ENCODE results near the gene SHC1.

Gene SHC1, protein sequence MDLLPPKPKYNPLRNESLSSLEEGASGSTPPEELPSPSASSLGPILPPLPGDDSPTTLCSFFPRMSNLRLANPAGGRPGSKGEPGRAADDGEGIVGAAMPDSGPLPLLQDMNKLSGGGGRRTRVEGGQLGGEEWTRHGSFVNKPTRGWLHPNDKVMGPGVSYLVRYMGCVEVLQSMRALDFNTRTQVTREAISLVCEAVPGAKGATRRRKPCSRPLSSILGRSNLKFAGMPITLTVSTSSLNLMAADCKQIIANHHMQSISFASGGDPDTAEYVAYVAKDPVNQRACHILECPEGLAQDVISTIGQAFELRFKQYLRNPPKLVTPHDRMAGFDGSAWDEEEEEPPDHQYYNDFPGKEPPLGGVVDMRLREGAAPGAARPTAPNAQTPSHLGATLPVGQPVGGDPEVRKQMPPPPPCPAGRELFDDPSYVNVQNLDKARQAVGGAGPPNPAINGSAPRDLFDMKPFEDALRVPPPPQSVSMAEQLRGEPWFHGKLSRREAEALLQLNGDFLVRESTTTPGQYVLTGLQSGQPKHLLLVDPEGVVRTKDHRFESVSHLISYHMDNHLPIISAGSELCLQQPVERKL

DNA sequence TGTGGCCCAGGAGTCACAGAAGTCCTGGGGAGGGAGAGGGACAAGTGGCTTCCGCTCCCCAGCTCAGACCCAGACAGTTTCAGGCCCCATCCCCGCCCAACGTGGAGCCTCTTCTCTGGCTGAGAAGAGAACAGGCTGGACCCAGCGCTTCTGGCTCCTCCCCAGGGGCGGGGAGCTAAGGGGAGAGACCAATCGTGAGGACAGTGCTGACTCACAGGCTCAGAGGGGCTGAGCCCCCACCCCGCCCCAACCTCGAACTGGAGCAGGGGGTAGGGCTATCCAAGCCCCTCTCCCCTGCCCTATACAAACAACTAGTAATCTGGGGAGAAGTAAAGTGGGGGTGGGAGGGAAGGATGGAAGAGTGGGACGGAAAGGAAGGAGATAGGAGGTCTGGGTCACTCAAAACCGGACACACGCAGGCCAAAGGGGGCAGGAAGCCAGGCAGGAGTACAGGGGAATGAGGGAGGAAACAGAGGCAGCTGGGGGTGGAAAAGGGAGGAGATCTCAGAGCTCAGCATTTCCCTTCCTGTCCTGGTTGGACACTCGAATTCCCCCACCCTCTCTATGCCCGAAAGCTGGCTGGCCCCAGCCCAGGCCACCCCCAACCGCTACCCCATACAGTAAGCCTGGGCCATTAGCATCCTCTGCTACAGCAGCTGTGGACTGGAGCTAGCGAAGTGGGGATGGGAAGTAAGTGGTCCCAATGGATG lies at the start of gene SHC1:
SHC1 (minus strand) TSS at position 117 of the 710 bp plus-strand sequence. CDS start 221 bp downstream, outside the sequence.
- peak; percentile 89 for DNase-seq

DNA sequence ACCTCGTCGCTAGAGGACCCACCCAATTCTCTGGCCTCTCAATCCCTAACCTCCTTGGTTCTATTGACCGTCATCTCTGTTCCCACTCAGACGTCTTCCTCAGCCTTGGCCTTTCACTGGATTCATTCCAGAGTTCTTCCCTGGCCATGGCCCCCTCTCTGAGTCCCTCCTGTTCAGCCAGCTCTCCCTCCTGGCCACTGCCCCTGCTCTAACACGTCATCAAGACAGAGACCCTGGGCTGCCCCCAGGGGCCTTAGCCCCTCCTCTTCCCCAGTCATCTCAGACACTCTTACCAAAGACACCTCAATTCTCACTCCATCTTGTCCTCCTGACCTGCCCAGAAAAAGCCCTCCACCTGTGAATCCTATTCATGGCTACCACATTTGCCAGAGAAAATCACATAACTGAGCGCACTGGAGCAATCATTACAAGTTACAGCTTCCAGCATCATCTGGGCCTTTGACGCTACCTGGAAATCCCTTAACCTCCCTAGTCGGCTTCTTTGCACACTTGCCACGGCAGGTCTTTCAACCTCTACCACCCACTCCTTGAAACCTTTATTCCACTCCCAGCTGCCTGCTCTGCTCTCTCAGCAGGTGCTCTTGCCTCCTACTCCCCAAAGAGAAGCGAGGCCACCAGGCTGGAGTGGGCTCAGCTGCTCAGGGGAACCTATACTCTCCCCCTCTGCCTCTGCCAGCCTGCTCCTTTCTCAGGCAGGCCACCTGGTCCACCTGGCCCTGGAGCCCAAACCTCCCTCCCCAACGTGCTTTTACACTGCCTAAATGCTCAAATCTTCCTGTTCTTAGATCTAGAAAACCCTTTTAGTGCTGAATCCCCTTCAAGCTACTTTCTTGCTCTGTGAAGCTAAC lies 49.1 kb upstream of the SHC1 start:
- no peak for DNase-seq

DNA sequence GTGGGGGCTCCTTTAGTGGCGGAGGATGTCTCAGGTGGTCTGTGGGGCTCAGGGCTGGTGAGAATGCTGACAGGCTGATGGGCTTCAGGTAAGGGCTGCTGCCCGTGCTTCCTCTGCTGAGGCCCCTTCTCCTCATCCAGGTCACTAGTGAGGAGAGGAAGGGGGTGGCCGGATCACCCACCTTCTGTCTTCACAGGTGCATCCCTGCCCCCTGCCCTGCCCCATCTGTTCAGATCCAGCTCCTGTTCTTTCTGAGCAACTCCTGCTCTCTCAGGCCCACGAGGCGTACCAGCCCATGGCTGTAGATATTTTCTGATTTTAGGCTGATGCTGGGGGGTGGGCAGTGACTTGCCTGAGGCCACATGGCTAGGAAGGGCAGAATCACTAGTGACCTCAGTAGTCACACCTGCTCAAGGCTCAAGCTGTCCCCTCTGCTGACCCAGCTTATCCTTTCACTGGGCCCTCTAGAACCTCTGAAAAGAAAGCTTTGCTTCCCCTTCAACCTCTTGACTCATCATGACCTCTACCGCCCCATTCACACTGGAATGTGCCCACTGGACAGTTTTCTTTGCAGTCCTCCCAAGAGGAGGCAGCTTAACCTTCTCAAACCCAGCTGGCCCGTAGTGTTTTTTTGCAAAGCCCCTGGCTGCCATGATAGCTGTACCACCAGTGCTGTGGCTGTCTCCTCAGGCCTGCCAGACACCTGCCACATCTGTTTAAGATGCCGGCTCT lies 48.2 kb upstream of the SHC1 start:
- no peak for DNase-seq

DNA sequence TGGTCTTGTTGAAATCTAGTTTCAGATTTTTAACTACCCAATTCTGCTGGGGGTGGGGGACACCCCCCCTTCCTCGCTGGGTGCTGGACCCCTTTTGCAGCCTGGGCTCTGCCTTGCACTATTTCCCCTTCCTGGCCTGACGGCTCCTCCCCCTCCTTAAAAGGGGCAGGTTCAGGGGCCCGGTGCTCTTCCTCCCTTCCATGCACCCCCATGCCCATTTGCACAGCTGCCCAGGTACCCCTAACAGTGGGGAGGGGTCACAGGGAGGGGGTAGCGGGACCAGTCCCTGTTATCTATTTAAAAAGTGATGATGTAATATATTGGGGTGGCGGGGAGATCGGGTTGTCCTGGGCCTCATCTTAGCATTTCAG lies 47.4 kb upstream of the SHC1 start:
- no peak for DNase-seq

DNA sequence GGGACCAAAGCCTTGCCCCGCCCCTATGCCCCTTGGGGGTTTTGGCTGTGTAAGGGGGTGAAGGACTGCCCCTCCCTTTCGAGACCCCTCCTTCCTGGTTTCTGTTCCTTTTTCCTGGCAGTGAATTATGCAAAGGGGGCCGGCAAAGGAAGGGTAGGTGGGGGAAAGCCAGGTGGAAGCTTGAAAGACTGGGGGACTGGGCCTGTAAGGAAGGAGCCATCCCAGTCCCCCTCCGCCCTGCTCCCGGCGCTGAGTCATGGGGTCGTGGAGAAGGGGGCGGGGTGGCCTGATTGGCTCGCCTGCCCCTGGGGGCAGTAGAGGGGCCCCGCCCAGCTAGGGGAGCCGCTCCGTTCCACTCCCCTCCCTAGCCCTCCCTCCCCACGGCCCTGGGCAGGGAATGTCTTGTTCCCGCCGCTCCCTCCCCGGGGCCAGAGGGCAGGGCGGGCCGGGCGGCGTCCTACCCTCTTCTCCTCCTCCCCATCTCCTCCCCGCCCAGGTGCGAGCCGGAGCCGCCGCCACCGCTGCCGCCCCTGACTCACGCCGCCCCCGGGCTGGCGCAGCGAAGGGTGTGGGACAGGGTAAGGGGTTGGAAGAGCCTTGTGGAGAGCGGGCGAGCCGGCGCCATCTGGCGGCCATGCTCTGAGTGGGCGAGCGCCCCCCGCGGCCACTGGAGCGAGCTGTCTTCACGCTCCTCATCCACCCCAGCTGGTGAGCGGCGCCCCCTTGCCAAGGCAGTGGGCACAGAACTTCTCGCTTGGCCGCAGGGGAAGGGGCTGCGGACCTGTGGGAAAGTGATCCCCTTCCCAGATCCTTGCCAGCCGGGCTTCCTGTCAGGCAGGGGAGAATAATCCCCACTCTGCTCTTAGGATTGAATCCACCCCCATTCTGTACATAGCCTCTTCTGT lies 46.7 kb upstream of the SHC1 start:
- DNase-seq: peak; percentile 86

DNA sequence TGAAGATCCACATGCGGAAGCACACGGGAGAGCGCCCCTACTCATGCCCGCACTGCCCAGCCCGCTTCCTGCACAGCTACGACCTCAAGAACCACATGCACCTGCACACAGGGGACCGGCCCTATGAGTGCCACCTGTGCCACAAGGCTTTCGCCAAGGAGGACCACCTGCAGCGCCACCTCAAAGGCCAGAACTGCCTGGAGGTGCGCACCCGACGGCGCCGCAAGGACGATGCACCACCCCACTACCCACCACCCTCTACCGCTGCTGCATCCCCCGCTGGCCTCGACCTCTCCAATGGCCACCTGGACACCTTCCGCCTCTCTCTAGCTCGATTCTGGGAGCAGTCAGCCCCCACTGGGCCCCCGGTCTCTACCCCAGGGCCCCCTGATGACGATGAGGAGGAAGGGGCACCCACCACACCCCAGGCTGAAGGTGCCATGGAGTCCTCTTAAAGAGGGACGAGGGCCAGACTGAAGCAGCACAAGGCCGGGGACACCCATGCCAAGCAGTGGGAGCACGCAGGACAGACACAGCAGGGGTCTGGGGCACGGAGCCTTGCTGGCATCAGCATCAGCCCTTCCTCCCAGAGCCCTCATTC lies 45.8 kb upstream of the SHC1 start:
- DNase-seq: no peak

DNA sequence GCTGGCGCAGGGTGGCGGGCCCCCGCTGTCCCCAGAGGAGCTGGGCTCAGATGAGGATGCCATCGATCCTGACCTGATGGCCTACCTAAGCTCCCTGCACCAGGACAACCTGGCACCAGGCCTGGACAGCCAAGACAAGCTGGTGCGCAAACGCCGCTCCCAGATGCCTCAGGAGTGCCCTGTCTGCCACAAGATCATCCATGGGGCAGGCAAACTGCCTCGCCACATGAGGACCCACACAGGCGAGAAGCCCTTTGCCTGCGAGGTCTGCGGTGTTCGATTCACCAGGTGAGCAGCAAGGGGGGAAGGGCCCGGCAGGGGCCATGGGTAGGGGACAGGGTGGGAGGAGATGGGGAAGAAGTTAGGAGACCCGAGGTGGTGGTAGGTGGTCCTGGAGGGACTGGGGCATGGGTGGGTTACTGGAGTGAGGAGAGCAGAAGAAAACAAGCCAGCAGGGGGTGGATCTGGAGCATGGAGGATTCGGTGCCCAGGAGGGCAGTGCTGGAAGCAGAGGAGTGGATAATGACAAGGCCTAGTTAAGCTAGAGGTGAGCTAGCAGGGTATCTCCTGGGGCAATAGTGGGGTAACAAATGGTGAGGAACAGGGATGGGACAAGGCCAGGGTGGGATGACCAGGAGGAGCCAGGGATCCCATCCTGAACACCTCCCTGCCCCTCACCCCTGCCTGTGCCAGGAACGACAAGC lies 45.1 kb upstream of the SHC1 start:
- DNase-seq: no peak

DNA sequence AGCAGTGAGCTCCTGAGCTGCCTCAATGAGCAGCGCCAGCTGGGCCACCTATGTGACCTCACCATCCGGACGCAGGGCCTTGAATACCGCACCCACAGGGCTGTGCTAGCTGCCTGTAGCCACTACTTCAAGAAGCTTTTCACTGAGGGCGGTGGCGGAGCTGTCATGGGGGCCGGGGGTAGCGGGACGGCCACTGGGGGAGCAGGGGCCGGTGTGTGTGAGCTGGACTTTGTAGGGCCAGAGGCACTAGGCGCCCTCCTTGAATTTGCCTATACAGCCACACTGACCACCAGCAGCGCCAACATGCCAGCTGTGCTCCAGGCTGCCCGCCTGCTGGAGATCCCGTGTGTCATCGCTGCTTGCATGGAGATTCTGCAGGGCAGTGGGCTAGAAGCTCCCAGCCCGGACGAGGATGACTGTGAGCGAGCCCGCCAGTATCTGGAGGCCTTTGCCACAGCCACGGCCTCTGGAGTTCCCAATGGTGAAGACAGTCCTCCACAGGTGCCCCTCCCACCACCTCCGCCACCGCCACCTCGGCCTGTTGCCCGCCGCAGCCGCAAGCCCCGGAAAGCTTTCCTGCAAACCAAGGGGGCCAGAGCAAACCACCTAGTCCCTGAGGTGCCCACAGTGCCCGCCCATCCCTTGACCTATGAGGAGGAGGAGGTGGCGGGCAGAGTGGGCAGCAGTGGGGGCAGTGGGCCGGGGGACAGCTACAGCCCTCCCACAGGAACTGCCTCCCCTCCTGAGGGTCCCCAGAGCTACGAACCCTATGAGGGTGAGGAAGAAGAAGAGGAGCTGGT lies 44.4 kb upstream of the SHC1 start:
- no peak for DNase-seq

DNA sequence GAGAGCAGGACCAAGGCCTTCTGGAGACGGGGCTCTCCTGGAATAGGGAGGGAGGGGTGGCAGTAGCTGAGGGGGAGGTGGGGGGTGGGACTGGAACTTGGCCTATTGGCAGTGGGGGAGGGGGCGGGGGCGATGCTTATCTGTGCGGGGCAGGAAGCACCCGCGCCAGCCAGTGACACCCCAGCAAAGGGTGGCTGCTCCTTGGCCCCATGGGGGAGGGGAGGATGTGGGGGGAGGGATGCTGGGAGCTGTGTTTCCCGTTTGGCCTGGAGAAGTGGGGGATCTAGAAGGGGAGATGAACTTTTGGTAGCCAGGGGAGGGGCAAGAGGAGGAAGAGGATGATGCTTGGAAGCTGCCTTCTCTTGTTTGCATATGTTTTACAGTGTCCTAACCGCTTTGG lies 43.1 kb upstream of the SHC1 start:
- no peak for DNase-seq

DNA sequence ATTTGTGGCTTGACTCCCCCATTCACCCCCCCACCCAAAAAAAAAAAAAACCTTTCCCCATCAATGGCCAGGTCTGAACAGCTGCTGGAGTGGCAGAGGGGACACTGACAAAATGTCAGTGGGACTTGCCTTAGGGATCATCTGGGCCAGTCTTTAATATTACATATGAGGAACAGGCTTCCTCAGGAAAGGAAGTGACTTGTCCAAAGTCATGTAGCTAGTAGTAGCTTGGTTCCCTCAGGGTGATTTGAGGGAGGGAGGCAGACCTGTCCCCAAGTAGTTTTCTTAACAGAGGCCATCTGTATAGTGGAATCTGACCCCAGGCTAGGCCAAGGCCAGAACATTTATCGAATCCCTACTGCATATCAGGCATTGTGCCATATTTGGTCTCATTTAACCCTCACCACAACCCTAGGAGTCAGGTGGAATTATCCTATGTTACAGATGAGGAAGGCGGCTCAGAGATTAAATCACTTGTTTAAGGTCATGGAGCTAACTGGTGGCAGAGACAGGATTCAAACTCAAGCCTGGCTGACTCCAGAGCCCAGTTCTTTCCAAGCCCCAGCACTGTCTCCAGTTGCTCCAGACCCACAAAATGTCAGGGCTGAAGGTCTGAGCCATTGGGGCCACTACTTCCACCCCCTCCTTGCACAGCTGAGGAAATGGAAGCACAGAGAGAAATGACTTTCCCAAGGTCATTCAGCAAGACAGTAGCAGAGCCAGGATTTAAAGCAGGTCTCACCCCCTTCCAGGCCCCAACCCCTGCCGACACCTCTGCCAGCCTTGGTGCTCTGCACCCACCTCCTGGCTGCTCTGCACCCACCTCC lies 42.4 kb upstream of the SHC1 start:
- no peak for DNase-seq

DNA sequence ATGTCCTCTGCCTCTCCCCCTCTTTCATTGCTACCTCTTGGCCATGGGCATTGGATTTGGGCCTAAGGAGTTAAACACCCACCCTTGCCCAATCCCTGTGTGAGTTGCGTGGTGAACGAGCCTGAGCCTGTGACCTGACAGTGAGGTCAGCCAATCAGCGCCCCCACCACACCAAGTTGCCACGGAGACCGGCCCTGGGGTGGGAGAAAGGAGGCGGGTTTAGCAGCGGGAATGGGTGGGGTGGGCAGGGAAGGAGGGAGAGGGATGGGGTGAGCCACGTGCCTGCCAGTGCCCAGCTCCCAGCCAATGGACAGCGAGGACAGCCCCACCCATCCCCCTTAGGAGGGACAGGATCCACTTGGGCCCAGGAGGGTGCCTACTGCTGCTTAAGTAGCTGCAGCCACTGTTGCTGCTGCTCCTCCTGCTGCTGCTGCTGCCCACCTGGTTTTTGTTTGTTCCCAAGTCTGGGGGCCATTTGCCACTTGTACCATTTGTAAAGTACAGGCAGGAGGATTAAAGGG lies 41.5 kb upstream of the SHC1 start:
- no peak for DNase-seq

DNA sequence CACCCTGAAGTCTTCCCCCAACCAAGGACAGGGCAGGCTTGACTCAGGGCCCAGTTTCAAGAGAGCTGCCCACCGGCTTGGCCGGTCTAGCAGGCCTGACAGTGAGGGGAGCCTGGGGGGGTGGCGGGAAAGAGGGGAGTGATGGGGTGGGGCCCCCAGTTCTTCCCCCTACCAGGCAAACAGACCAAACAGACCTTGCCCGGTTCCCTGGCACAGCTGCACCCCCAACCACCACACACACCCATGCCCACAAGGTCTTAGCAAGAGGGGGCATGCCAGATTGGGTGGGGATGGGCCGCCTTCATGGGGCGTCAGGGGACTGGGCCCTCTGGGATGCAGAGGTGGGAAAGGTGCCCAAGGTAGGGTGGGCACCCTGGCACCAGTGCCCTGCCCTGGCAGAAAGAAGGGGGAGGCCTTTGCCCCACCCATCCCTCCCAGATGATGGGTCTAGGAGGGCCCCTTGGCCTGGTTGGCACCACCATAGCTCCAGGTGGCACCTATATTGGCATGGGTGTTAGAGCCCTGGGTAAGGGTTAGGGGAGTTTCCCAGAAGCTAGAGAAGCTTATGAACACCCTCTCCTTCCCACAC lies 41.0 kb upstream of the SHC1 start:
- no peak for DNase-seq

DNA sequence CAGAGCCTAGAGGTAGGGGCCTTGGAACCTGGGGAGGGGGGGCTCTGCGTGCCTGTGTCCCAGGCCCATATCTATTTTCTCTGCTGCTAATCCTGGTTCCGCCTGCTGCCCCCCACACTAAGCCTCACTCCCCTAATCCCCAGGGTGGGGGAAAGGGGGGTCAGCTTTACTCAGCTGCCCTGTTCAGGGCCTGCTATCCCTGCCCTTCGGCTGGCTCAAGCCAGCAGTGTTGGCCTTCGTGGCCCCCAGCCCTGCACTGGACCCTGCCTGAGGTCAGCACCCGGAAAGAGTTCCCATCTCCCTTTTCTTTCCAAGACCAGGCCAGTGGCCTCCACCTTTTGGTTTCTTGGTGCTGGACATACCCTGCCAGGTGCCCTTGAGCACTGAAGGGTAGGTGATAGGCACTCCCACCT lies 40.5 kb upstream of the SHC1 start:
- DNase-seq: no peak

DNA sequence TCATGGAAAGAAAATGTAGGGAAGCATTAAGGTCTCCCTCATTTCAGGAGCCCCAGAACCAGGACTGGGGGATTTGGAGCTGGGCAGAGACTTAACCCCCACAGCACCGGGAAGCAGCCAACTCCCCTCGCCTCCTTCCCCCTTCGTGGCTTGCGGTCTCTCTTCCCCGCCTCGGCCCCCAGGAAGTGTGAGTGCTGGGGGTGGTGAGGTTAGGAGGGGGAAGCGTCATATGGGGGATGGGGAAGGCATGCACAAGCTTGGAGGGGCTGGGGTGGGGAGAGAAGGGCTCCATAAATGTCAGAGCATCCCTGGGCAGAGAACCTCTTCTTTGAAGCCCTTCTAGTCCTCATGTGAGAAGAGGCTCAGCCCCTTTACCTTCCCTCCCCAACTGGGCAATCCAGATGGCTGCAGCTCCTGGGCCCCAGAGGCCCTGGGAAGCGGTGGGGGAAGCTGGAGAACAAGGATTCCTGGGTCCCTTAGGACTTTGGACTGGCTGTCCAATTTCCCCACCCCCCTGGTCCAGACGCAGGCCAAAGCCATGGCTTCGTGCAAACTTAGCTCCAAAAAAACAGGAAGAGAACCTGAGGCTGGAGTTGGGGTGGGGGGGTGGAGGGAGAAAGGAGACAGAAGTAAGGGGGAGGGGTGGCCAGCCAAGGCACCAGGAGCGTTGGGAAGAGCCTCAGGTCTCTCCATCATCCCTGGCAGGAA lies 39.8 kb upstream of the SHC1 start:
- no peak for DNase-seq

DNA sequence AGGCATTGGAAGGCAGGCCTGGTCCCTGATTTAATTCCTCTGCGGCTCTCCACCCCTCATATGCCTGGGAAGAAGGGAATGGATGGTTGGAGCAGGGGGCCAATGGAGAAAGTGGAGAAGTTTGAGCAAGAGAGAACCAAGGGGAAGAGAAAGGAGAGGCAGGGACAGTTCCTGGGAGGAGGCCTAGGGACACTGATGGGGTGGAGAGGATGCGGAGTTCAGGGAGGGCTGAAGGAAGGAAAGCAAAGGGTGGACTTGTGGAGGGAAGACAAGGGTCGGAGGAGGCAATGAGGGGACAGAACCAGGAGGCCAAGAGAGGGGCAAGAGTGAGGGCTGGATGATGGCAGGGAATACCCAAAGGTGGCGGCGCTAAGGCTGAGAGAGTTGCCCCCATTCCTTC lies 39.2 kb upstream of the SHC1 start:
- no peak for DNase-seq

DNA sequence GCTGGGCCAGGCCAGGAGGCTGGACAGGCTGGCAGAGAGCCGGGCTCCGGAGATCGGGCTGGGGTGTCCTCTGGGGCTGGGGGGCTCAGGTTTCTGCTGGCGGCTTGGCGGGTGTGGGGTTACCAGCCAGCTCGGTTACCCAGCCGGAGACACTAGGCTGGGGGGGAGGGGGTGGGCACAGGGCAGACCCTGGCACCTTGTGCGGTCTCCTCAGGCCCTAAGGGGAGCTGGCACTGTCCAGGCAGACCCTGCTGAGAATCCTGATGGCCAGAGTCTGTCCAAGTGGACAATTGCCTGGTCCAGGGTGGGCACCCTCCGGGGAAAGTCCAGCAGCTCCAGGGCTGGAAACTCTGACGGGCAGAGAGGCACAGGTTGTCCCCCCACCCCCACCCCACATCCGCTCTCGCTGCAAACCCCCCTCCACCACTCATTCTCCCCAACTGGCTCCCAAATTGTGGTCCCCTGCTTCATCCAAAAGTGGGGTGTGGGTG lies 38.7 kb upstream of the SHC1 start:
- DNase-seq: no peak

All from 8988T (cell line).